HCT116 (cell line): ENCODE measurements around the gene HSF2BP. TPM values are rescaled to one million over a fixed set of nuclear protein-coding genes. Genes with fewer than 3 reads are reported as not detected.

Source experiments
- ATAC-seq: fragments of 200-7000 bp; cut with Tn5 transposase; 2 replicates; pipeline ENCODE4 v1.9.1; 2020; ENCODE audit warnings: mild to moderate bottlenecking, moderate library complexity
- BruUV-seq: library from RNA; stranded (reverse); fragments of 400-500 nt; replicated peaks from 2 replicates; lab custom pipeline; 2021; lab: Mats Ljungman, UMichigan
- CTCF ChIA-PET: fragments of 300-600 bp; sonication (Branson Sonifier 250); formaldehyde crosslinking; loops from one replicate; lab custom pipeline; 2021; ENCODE audit warnings: antibody characterized with exemption; lab: Charles Lee
- POLR2A ChIA-PET: fragments of 300-600, 350-600 bp; sonication (Branson Sonifier 250); formaldehyde crosslinking; loops from one replicate; lab custom pipeline; 2021; ENCODE audit warnings: antibody characterized with exemption; lab: Charles Lee
- RAD21 ChIA-PET, 2 experiments: fragments of 300-600 bp; sonication (Branson Sonifier 250); formaldehyde crosslinking; loops; one replicate each; lab custom pipeline; 2023; ENCODE audit warnings: low total read pairs in 2 of 2; ENCODE audit not compliant: uncharacterized antibody in 2 of 2, unreplicated experiment in 2 of 2, low non-redundant PET in 1 of 2; lab: Charles Lee
- DNase-seq: peaks from one replicate; pipeline ENCODE4 v3.0.0-alpha.2; 2010; ENCODE audit warnings: low read depth, low spot score
- H2AFZ ChIP-seq: fragments of 200-600 bp; shearing (Covaris generic), sonication (generic); 2 replicates; pipeline ENCODE4 v1.6.1; 2017; ENCODE audit warnings: low read depth, mixed run types, mixed read lengths, antibody characterized with exemption, low read length; ENCODE audit not compliant: poor library complexity, severe bottlenecking
- H3K27ac ChIP-seq: 2 replicates; pipeline ENCODE4 v1.5.1; 2012; ENCODE audit warnings: low read depth, low read length
- H3K27me3 ChIP-seq: fragments of 200-600 bp; sonication (generic); 2 replicates; pipeline ENCODE4 v1.6.1; 2016; ENCODE audit warnings: mixed run types, low read length, mixed read lengths; ENCODE audit not compliant: insufficient read depth
- H3K36me3 ChIP-seq, 2 experiments: fragments of 200-500 bp in 1 of 2; fragments of 200-600 bp in 1 of 2; sonication (Bioruptor generic) in 1 of 2; sonication (generic) in 1 of 2; 2 replicates each; pipeline versions ENCODE4 v1.5.1 to v1.6.1; 2014 to 2016; ENCODE audit warnings: low read length in 2 of 2, inconsistent platforms in 1 of 2, mixed read lengths in 1 of 2, mixed run types in 1 of 2; ENCODE audit not compliant: insufficient read depth in 2 of 2, control insufficient read depth in 1 of 2
- H3K4me1 ChIP-seq, 2 experiments: fragments of 200-600 bp in 1 of 2; sonication (generic) in 1 of 2; 2 replicates each; pipeline versions ENCODE4 v1.5.1 to v1.6.1; 2012 to 2017; ENCODE audit warnings: low read length in 2 of 2, inconsistent platforms in 1 of 2, mild to moderate bottlenecking in 1 of 2, mixed read lengths in 1 of 2, mixed run types in 1 of 2, moderate library complexity in 1 of 2; ENCODE audit not compliant: insufficient read depth in 2 of 2, control insufficient read depth in 1 of 2
- H3K4me2 ChIP-seq: fragments of 200-600 bp; sonication (generic); 2 replicates; pipeline ENCODE4 v1.6.1; 2017; ENCODE audit warnings: mixed run types, low read length, mixed read lengths
- H3K4me3 ChIP-seq, 2 experiments: fragments of 200-600 bp in 1 of 2; sonication (generic) in 1 of 2; replicated peaks in 1 of 2; 2 replicates each; pipeline ENCODE4 v1.5.1; 2011 to 2016; ENCODE audit warnings: low read length in 2 of 2, control low read depth in 1 of 2, low read depth in 1 of 2, mild to moderate bottlenecking in 1 of 2, mixed read lengths in 1 of 2, mixed run types in 1 of 2
- H3K79me2 ChIP-seq: fragments of 200-600 bp; sonication (generic); 2 replicates; pipeline ENCODE4 v1.6.1; 2017; ENCODE audit warnings: mild to moderate bottlenecking, mixed run types, low read length, moderate library complexity, mixed read lengths; ENCODE audit not compliant: insufficient read depth
- H3K9ac ChIP-seq: fragments of 200-600 bp; sonication (generic); 2 replicates; pipeline ENCODE4 v1.6.1; 2016; ENCODE audit warnings: low read length, mixed read lengths
- H3K9me2 ChIP-seq: fragments of 200-600 bp; sonication (generic), shearing (Covaris generic); 2 replicates; pipeline ENCODE4 v1.6.1; 2017; ENCODE audit warnings: mixed run types, mild to moderate bottlenecking, moderate library complexity; ENCODE audit not compliant: insufficient read depth
- H3K9me3 ChIP-seq, 2 experiments: fragments of 200-500 bp in 1 of 2; fragments of 200-600 bp in 1 of 2; sonication (Bioruptor generic) in 1 of 2; sonication (generic) in 1 of 2; 2 replicates each; pipeline ENCODE4 v1.6.1; 2014 to 2017; ENCODE audit warnings: low read length in 2 of 2, mixed read lengths in 2 of 2, inconsistent platforms in 1 of 2, low read depth in 1 of 2, mild to moderate bottlenecking in 1 of 2, mixed run types in 1 of 2, moderate library complexity in 1 of 2; ENCODE audit not compliant: control insufficient read depth in 1 of 2, insufficient read depth in 1 of 2
- H4K20me1 ChIP-seq: fragments of 200-600 bp; sonication (generic), shearing (Covaris generic); 2 replicates; pipeline ENCODE4 v1.6.1; 2017; ENCODE audit warnings: mixed run types, mild to moderate bottlenecking, moderate library complexity; ENCODE audit not compliant: insufficient read depth
- ATF3 ChIP-seq: IDR thresholded peaks from 2 replicates; pipeline ENCODE4 v1.6.1; 2012
- CEBPB ChIP-seq: IDR thresholded peaks from 2 replicates; pipeline ENCODE4 v1.6.1; 2012; ENCODE audit warnings: low read depth
- EGR1 ChIP-seq: IDR thresholded peaks from 2 replicates; pipeline ENCODE4 v1.6.1; 2012; ENCODE audit warnings: low read depth
- ELF1 ChIP-seq: IDR thresholded peaks from 2 replicates; pipeline ENCODE4 v1.6.1; 2012; ENCODE audit warnings: low read depth, borderline replicate concordance
- EZH2 ChIP-seq: fragments of 200-600 bp; sonication (generic); IDR thresholded peaks from 2 replicates; pipeline ENCODE4 v1.6.1; 2017; ENCODE audit warnings: antibody characterized with exemption, mixed run types
- EZH2phosphoT487 ChIP-seq: fragments of 200-600 bp; IDR thresholded peaks from 2 replicates; pipeline ENCODE4 v1.6.1; 2018; ENCODE audit warnings: antibody characterized with exemption, borderline replicate concordance
- JUND ChIP-seq: IDR thresholded peaks from 2 replicates; pipeline ENCODE4 v1.6.1; 2012
- MAX ChIP-seq: IDR thresholded peaks from 2 replicates; pipeline ENCODE4 v1.6.1; 2012
- POLR2A ChIP-seq: IDR thresholded peaks from 2 replicates; pipeline ENCODE4 v1.7.0; 2011; ENCODE audit warnings: borderline replicate concordance; ENCODE audit not compliant: insufficient read depth, insufficient read length; ENCODE audit errors: extremely low read depth
- POLR2AphosphoS5 ChIP-seq: IDR thresholded peaks from 2 replicates; pipeline ENCODE4 v1.6.1; 2011; ENCODE audit warnings: mild to moderate bottlenecking, low read depth, low read length, moderate library complexity
- RAD21 ChIP-seq: IDR thresholded peaks from 2 replicates; pipeline ENCODE4 v1.6.1; 2012; ENCODE audit warnings: low read depth, mild to moderate bottlenecking
- REST ChIP-seq: IDR thresholded peaks from 2 replicates; pipeline ENCODE4 v1.6.1; 2012; ENCODE audit warnings: low read depth
- SIN3A ChIP-seq: IDR thresholded peaks from 2 replicates; pipeline ENCODE4 v1.6.1; 2012; ENCODE audit warnings: low read depth
- SP1 ChIP-seq: IDR thresholded peaks from 2 replicates; pipeline ENCODE4 v1.6.1; 2012; ENCODE audit warnings: low read depth
- SRF ChIP-seq: IDR thresholded peaks from 2 replicates; pipeline ENCODE4 v1.6.1; 2012; ENCODE audit warnings: low read depth
- YY1 ChIP-seq: IDR thresholded peaks from 2 replicates; pipeline ENCODE4 v1.6.1; 2011; ENCODE audit warnings: low read length, low read depth, moderate library complexity, mild to moderate bottlenecking; ENCODE audit not compliant: insufficient replicate concordance; ENCODE audit errors: extremely low read depth
- ZBTB33 ChIP-seq: IDR thresholded peaks from 2 replicates; pipeline ENCODE4 v1.6.1; 2011; ENCODE audit warnings: mild to moderate bottlenecking, low read length, moderate library complexity; ENCODE audit not compliant: insufficient replicate concordance; ENCODE audit errors: extremely low read depth
- ZFX ChIP-seq: fragments of 450-650 bp; IDR thresholded peaks from 2 replicates; pipeline ENCODE4 v1.6.1; 2017
- intact Hi-C: fragments of 100-400 bp; cut with micrococcal nuclease; formaldehyde crosslinking; loops from 2 replicates; pipeline ENCODE4 v1.10.0; 2022
- total RNA-seq: library from RNA; stranded (reverse); gene quantifications from one replicate; pipeline ENCODE4 v1.2.1, GENCODE V29; 2021; ENCODE audit not compliant: unreplicated experiment

The HSF2BP gene
- total RNA-seq, 1 experiment from 2014 or later, result 0.59 TPM

- H3K9me2 ChIP-seq, result no peaks in the 10 kb centered on the region
- H3K9ac ChIP-seq, result no peak overlapping the region
- peaks cover 41 to 43% of the 10 kb centered on the region in 2 experiments; a peak in 3 of 4 replicates for H3K36me3 ChIP-seq
- BruUV-seq, result no TSS peak
- no peaks in the 10 kb centered on the region for H3K9me3 ChIP-seq
- H3K79me2 ChIP-seq, result peaks cover 58% of the 10 kb centered on the region
- POLR2A ChIA-PET, result no interaction called here
- no peak for DNase-seq
- H4K20me1 ChIP-seq, result no peaks in the 10 kb centered on the region
- RAD21 ChIA-PET, result no interaction called here
- H3K27ac ChIP-seq, result no peak overlapping the region
- no peak for ATAC-seq
- no peak overlapping the region for H3K4me2 ChIP-seq
- no peaks in the 10 kb centered on the region for H3K27me3 ChIP-seq
- TF ChIP-seq YY1 (no peak), JUND (no peak), SIN3A (no peak), EZH2phosphoT487 (no peak), SRF (no peak), SP1 (no peak)
- H3K4me3 ChIP-seq, result no peak overlapping the region
- CTCF ChIA-PET, result no interaction called here
- intact Hi-C loops, result no loop called here
- H3K4me1 ChIP-seq, result no peaks in the 10 kb centered on the region
- H2AFZ ChIP-seq, result no peak overlapping the region
These were observed 20.7 kb upstream of the HSF2BP start for GRCh38 chr21:43679951-43680350.

GRCh38 chr21:43676391-43676790 lies 17.1 kb upstream of the HSF2BP start:
- H3K36me3 ChIP-seq, result peaks cover 37 to 44% of the 10 kb centered on the region in 2 experiments; a peak in 3 of 4 replicates
- intact Hi-C loops, result no loop called here
- TF ChIP-seq RAD21 (no peak), ATF3 (no peak), REST (no peak), MAX (no peak), POLR2A (no peak), POLR2AphosphoS5 (no peak), ZFX (no peak), EZH2 (no peak), EGR1 (no peak), ZBTB33 (no peak), SIN3A (no peak), ELF1 (no peak), SP1 (no peak), CEBPB (no peak)

More at GRCh38 chr21:43676391-43676790, 17.1 kb upstream of the HSF2BP start:
- peaks cover 63% of the 10 kb centered on the region for H3K79me2 ChIP-seq
- no peak overlapping the region for H3K4me3 ChIP-seq
- ChIA-PET RAD21 (no interaction called here), CTCF (no interaction called here), POLR2A (no interaction called here)
- no peaks in the 10 kb centered on the region for H3K9me3 ChIP-seq
- H3K27ac ChIP-seq, result no peak overlapping the region
- BruUV-seq, result no TSS peak
- no peaks in the 10 kb centered on the region for H3K27me3 ChIP-seq
- DNase-seq, result no peak
- H3K4me2 ChIP-seq, result no peak overlapping the region
- H3K9me2 ChIP-seq, result no peaks in the 10 kb centered on the region
- no peak overlapping the region for H2AFZ ChIP-seq
- no peaks in the 10 kb centered on the region for H3K4me1 ChIP-seq
- H3K9ac ChIP-seq, result no peak overlapping the region
- H4K20me1 ChIP-seq, result no peaks in the 10 kb centered on the region
- no peak for ATAC-seq
